Common myeloid progenitor, CD34-positive (primary cell): ENCODE data around the gene SCN9A.
"Not testable (repeated sequence)": the region's sequence is repeated elsewhere in the genome, so short reads cannot be mapped to it uniquely, and the experiment has no call there.

ENCODE experiments used
- CTCF ChIA-PET: fragments of 350-600 bp; sonication (Branson Sonifier 250); formaldehyde crosslinking; loops from one replicate; lab custom pipeline; 2021; ENCODE audit warnings: antibody characterized with exemption; lab: Charles Lee
- POLR2A ChIA-PET: fragments of 350-600 bp; sonication (Branson Sonifier 250); formaldehyde crosslinking; loops from one replicate; lab custom pipeline; 2021; ENCODE audit warnings: antibody characterized with exemption; lab: Charles Lee
- DNase-seq, 3 donors: peaks; one replicate each; pipeline versions ENCODE4 v3.0.0 to v3.0.0-alpha.2; 2013
- H3K27ac ChIP-seq, 2 experiments: 1 replicate in 1 of 2; 2 replicates in 1 of 2; pipeline ENCODE4 v1.7.0; 2013; ENCODE audit warnings: inconsistent platforms in 2 of 2, low read length in 2 of 2, mild to moderate bottlenecking in 2 of 2, low read depth in 1 of 2, moderate library complexity in 1 of 2; ENCODE audit not compliant: severe bottlenecking in 2 of 2, insufficient read depth in 1 of 2, poor library complexity in 1 of 2
- H3K27me3 ChIP-seq, 5 experiments: replicated peaks in 2 of 5; 1 replicate in 3 of 5; 2 replicates in 2 of 5; pipeline versions ENCODE4 v1.6.1 to v1.7.0; 2013; ENCODE audit warnings: low read length in 4 of 5, mild to moderate bottlenecking in 2 of 5, moderate library complexity in 2 of 5, inconsistent platforms in 1 of 5; ENCODE audit not compliant: insufficient read depth in 5 of 5, control insufficient read depth in 4 of 5
- H3K36me3 ChIP-seq, 4 experiments: 1 replicate in 2 of 4; 2 replicates in 2 of 4; pipeline versions ENCODE4 v1.6.1 to v1.7.0; 2013; ENCODE audit warnings: low read length in 3 of 4, control low read depth in 1 of 4, mild to moderate bottlenecking in 1 of 4; ENCODE audit not compliant: control insufficient read depth in 4 of 4, insufficient read depth in 4 of 4
- H3K4me1 ChIP-seq, 4 experiments: 1 replicate in 3 of 4; 2 replicates in 1 of 4; pipeline versions ENCODE4 v1.6.1 to v1.7.1; 2013; ENCODE audit warnings: low read length in 3 of 4, mild to moderate bottlenecking in 3 of 4, control low read depth in 1 of 4, inconsistent platforms in 1 of 4, moderate library complexity in 1 of 4; ENCODE audit not compliant: control insufficient read depth in 4 of 4, insufficient read depth in 4 of 4; ENCODE audit errors: control extremely low read depth in 1 of 4
- H3K4me3 ChIP-seq, 7 experiments: 1 replicate in 4 of 7; 2 replicates in 3 of 7; pipeline versions ENCODE4 v1.5.1 to v1.7.0; 2013; ENCODE audit warnings: mild to moderate bottlenecking in 7 of 7, low read length in 6 of 7, moderate library complexity in 6 of 7, inconsistent platforms in 2 of 7, low read depth in 2 of 7, control low read depth in 1 of 7; ENCODE audit not compliant: insufficient read depth in 4 of 7, control insufficient read depth in 1 of 7; ENCODE audit errors: extremely low read depth in 1 of 7
- H3K9me3 ChIP-seq, 5 experiments: 1 replicate in 4 of 5; 2 replicates in 1 of 5; pipeline versions ENCODE4 v1.6.1 to v1.7.1; 2013; ENCODE audit warnings: low read length in 4 of 5, mild to moderate bottlenecking in 2 of 5, inconsistent platforms in 1 of 5, low read depth in 1 of 5, moderate library complexity in 1 of 5; ENCODE audit not compliant: control insufficient read depth in 4 of 5, insufficient read depth in 2 of 5; ENCODE audit errors: control extremely low read depth in 1 of 5
- WGBS: methylation state at CpG from one replicate; pipeline ENCODE4 v1.1.5; 2013; ENCODE audit not compliant: insufficient coverage; 5-methylcytosine and 5-hydroxymethylcytosine counted together

The SCN9A gene

GRCh38 chr2:166206153-166206552, 169.6 kb downstream of the SCN9A start:
- H3K9me3 ChIP-seq, H3K27me3 ChIP-seq, DNase-seq, POLR2A ChIA-PET, H3K27ac ChIP-seq, H3K4me3 ChIP-seq, CTCF ChIA-PET, H3K4me1 ChIP-seq: not testable (repeated sequence)
- WGBS, result 100% methylated on average over 1 of the region's 1 CpG
- H3K36me3 ChIP-seq, result peaks cover 0 to 18% (median 2%) of the 10 kb centered on the region in 4 experiments

- ChIA-PET CTCF (no interaction called here), POLR2A (no interaction called here)
- no peak for DNase-seq
- peaks cover 0 to 15% (median 3%) of the 10 kb centered on the region in 4 experiments for H3K36me3 ChIP-seq
- H3K27me3 ChIP-seq, result no peaks in the 10 kb centered on the region
- no peaks in the 10 kb centered on the region for H3K4me1 ChIP-seq
- no peak overlapping the region for H3K4me3 ChIP-seq
- H3K9me3 ChIP-seq, result peaks cover 0 to 4% (median 2%) of the 10 kb centered on the region in 5 experiments
- H3K27ac ChIP-seq, result no peak overlapping the region
Observed at GRCh38 chr2:166202778-166203177, 173.0 kb downstream of the SCN9A start.

GRCh38 chr2:166197446-166197845, 178.3 kb downstream of the SCN9A start:
- no peak for DNase-seq
- peaks cover 0 to 6% (median 2%) of the 10 kb centered on the region in 4 experiments for H3K36me3 ChIP-seq
- H3K4me3 ChIP-seq, result no peak overlapping the region
- ChIA-PET CTCF (no interaction called here), POLR2A (no interaction called here)
- no peaks in the 10 kb centered on the region for H3K4me1 ChIP-seq
- H3K9me3 ChIP-seq, result no peaks in the 10 kb centered on the region
- H3K27me3 ChIP-seq, result no peaks in the 10 kb centered on the region
- H3K27ac ChIP-seq, result no peak overlapping the region
- WGBS, result 80% methylated on average over 1 of the region's 3 CpGs

GRCh38 chr2:166193407-166193806, 182.3 kb downstream of the SCN9A start:
- ChIA-PET POLR2A (no interaction called here), CTCF (interaction anchor here (0.7 kb wide), 1 partner anchor 1898 kb away, joined by 3 read pairs; no protein-coding TSS in a partner anchor)
- DNase-seq, result no peak
- H3K4me3 ChIP-seq, result no peak overlapping the region
- WGBS, result no CpG with 5 or more reads among the region's 2 CpGs
- no peaks in the 10 kb centered on the region for H3K4me1 ChIP-seq
- H3K27me3 ChIP-seq, result no peaks in the 10 kb centered on the region
- H3K9me3 ChIP-seq, result no peaks in the 10 kb centered on the region
- no peaks in the 10 kb centered on the region for H3K36me3 ChIP-seq
- H3K27ac ChIP-seq, result no peak overlapping the region

- H3K36me3 ChIP-seq, result no peaks in the 10 kb centered on the region
- 55% methylated on average over 1 of the region's 3 CpGs for WGBS
- no peaks in the 10 kb centered on the region for H3K9me3 ChIP-seq
- ChIA-PET CTCF (no interaction called here), POLR2A (no interaction called here)
- no peak overlapping the region for H3K27ac ChIP-seq
- H3K4me1 ChIP-seq, result no peaks in the 10 kb centered on the region
- H3K27me3 ChIP-seq, result no peaks in the 10 kb centered on the region
- no peak overlapping the region for H3K4me3 ChIP-seq
- no peak for DNase-seq
Observed at GRCh38 chr2:166188084-166188483, 187.7 kb downstream of the SCN9A start.

GRCh38 chr2:166184789-166185188, 191.0 kb downstream of the SCN9A start:
- POLR2A ChIA-PET, result no interaction called here

GRCh38 chr2:166181813-166182154, 194.0 kb downstream of the SCN9A start:
- H3K36me3 ChIP-seq, result no peaks in the 10 kb centered on the region
- ChIA-PET POLR2A (no interaction called here), CTCF (interaction anchor here (1.0 kb wide), 1 partner anchor 23 kb away, joined by 3 read pairs; no protein-coding TSS in a partner anchor)
- no peaks in the 10 kb centered on the region for H3K27me3 ChIP-seq
- H3K9me3 ChIP-seq, result no peaks in the 10 kb centered on the region
- DNase-seq, result no peak
- no peaks in the 10 kb centered on the region for H3K4me1 ChIP-seq
- WGBS, result 80% methylated on average over 1 of the region's 3 CpGs
- H3K4me3 ChIP-seq, result no peak overlapping the region
- H3K27ac ChIP-seq, result no peak overlapping the region

More at GRCh38 chr2:166184789-166185188, 191.0 kb downstream of the SCN9A start:
- Histone ChIP-seq H3K27ac (no peak overlapping the region), H3K36me3 (no peaks in the 10 kb centered on the region), H3K4me3 (no peak overlapping the region), H3K9me3 (no peaks in the 10 kb centered on the region), H3K27me3 (no peaks in the 10 kb centered on the region), H3K4me1 (no peaks in the 10 kb centered on the region)
- CTCF ChIA-PET, result no interaction called here
- DNase-seq, result no peak
- WGBS, result 100% methylated on average over 1 of the region's 3 CpGs
